GM18526 (cell line): ENCODE data around the gene AIG1.

ENCODE experiments used
- POLR2A ChIP-seq: IDR thresholded peaks from 3 replicates; pipeline ENCODE4 v1.6.1; 2011; ENCODE audit not compliant: insufficient read length; ENCODE audit errors: extremely low read depth

The AIG1 gene

GRCh38 chr6:143078468-143079324 lies 18.0 kb downstream of the AIG1 start:
- no peak for TF ChIP-seq POLR2A

GRCh38 chr6:143079325-143079640 lies 18.6 kb downstream of the AIG1 start:
- TF ChIP-seq POLR2A: no peak

- TF ChIP-seq POLR2A: no peak
Observed at GRCh38 chr6:143087856-143088255, 27.2 kb downstream of the AIG1 start.

- TF ChIP-seq POLR2A: no peak
Observed at GRCh38 chr6:143090314-143091044, 29.8 kb downstream of the AIG1 start.

- TF ChIP-seq POLR2A: no peak
Observed at GRCh38 chr6:143092768-143093167, 32.1 kb downstream of the AIG1 start.

GRCh38 chr6:143093290-143093689 lies 32.6 kb downstream of the AIG1 start:
- TF ChIP-seq POLR2A: no peak

GRCh38 chr6:143096403-143096802 lies 35.7 kb downstream of the AIG1 start:
- TF ChIP-seq POLR2A: no peak

- no peak for TF ChIP-seq POLR2A
Observed at GRCh38 chr6:143097224-143097795, 36.6 kb downstream of the AIG1 start.

GRCh38 chr6:143098054-143098671 lies 37.5 kb downstream of the AIG1 start:
- no peak for TF ChIP-seq POLR2A

GRCh38 chr6:143099647-143100046 lies 39.0 kb downstream of the AIG1 start:
- TF ChIP-seq POLR2A: no peak

- TF ChIP-seq POLR2A: no peak
Observed at GRCh38 chr6:143100429-143100828, 39.7 kb downstream of the AIG1 start.

- no peak for TF ChIP-seq POLR2A
Observed at GRCh38 chr6:143103916-143104315, 43.2 kb downstream of the AIG1 start.

GRCh38 chr6:143107440-143107839 lies 46.8 kb downstream of the AIG1 start:
- no peak for TF ChIP-seq POLR2A

GRCh38 chr6:143107911-143108761 lies 47.4 kb downstream of the AIG1 start:
- TF ChIP-seq POLR2A: no peak

GRCh38 chr6:143109196-143109595 lies 48.5 kb downstream of the AIG1 start:
- TF ChIP-seq POLR2A: no peak
